ENCODE measurements around the gene MARS1. TPM values are rescaled to one million over a fixed set of nuclear protein-coding genes. Genes with fewer than 3 reads are reported as not detected.
"Not testable (repeated sequence)": the region's sequence is repeated elsewhere in the genome, so short reads cannot be mapped to it uniquely, and the experiment has no call there.

The MARS1 gene
- 81.3 TPM for total RNA-seq

DNA sequence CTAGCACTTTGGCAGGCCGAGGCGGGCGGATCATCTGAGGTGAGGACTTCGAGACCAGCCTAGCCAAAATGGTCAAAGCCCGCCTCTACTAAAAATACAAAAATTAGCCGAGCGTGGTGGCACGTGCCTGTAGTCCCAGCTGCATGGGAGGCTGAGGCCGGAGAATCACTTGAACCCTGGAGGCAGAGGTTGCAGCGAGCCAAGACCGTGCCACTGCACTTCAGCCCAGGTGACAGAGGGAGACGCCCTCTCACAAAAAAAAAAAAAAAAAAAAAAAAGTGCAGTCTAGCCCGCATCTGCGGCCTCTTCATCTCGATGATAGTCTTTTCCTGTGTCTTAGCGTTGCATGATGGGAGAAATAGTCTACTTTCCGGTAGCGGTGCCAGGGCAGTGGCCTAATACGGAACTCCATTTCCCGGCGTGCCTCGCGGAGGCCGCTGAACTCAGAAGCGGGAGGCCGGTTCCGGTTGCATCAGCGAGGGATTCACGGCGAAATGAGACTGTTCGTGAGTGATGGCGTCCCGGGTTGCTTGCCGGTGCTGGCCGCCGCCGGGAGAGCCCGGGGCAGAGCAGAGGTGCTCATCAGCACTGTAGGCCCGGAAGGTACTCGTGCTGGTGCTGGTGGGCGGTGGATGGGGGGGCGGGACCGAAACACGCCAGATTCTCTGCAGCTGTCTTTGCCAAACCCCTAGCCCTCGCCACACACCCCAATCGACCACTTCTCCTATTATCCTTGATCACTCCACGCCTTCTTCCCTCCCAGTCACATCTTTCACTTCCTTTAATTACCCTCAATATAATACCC, at the start of gene MARS1:
MARS1 (plus strand) TSS at position 472 of the 805 bp plus-strand sequence; CDS start at position 495, 23 bp downstream.
- DNase-seq (ENCODE audit: low read depth in 2 of 3, low spot score in 2 of 3) = peak; percentile 82 to 97 (median 96)

DNA sequence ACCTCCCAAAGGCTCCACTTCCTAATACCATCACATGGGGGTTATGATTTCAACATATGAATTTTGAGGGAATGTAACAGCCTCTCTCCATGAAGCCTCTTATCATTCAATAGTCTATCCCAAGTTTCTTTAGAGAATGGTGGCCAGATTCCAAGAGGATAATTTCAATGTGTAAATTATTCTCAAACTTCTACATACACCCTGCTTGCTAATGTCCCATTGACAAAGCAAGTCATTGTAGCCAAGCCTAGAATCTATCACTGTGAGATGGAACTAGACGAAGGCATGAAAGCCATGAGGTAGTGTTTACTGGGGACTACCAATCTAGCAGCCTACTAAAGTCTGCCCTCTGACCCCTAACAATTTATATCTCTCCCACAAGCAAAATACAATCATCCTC, 49.5 kb upstream of the MARS1 start:
- DNase-seq (ENCODE audit: low read depth in 2 of 3, low spot score in 2 of 3) = no peak

DNA sequence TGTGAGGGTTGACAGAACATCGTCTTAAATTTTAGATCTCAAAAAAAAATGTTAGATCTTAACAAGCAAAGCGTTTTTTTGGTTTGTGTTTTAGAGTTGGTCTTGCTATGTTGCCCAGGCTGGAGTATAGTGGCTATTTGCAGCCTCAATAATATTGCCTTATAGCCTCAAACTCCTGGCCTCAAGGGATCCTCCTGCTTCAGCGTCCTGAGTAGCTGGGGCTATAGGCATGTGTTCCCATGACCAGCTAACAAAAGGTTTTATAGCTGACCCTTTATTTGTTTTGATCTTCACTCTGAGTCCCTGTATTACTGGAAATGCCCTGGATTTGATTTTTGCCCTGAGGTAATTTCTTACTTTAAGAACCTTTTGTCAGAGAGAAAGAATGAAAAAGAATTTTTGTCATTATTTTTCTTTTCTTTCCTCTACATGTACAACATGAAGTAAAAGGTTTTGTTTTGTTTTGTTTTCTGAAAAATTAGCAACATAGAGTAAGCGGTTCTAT, 48.1 kb upstream of the MARS1 start:
- no peak for DNase-seq (ENCODE audit: low read depth in 2 of 3, low spot score in 2 of 3)

DNA sequence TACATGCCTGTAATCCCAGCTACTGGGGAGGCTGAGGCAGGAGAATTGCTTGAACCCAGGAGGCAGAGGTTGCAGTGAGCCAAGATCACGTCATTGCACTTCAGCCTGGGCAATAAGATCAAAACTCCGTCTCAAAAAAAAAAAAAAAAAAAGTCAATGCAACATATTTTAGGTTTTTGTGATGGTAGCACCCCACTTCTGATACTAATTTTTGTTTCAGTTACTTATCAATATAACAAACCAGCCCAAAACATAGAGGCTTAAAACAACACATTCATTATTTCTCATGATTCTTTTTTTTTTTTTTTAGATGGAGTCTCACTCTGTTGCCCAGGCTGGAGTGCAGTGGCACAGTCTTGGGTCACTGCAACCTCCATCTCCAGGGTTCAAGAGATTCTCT, 46.5 kb upstream of the MARS1 start:
- DNase-seq (ENCODE audit: low read depth in 2 of 3, low spot score in 2 of 3) = not testable (repeated sequence)

DNA sequence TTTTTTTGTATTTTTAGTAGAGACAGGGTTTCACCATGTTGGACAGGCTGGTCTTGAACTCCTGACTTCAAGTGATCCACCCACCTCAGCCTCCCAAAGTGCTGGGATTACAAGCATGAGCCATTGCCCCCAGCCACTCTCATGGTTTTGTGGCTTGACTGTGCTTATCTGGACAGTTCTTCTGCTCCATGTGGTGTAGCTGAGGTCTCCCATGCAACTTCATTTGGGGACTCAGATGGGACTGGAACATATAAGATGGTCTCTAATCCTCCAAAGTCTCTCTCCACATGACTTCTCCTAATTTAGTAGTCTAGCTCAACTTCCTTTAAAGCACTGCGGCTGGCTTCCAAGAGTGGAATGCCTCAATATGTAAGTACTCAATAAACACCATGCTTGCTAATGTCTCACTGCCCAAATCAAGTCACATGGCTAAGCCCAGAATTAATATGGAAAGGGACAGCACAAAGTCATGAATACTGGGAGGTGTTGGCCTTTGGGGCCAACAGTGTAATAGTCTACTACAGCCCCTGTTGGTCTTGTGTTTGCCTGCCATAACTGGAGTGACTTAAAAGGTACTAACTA, 45.9 kb upstream of the MARS1 start:
- DNase-seq (ENCODE audit: low read depth in 2 of 3, low spot score in 2 of 3) = no peak

DNA sequence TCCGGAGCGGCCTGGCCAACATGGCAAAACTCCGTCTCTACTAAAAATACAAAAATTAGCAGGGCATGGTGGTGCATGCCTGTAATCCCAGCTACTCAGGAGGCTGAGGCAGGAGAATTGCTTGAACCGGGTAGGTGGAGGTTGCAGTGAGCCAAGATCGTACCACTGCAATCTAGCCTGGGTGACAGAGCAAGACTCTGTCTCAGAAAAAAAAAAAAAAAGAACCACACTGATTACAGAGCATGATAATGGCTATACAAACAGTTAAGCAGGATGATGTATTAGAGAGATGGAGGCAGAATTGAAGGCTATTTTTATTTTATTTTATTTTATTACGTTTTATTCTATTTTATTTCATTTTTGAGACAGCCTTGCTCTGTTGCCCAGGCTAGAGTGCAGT, 43.5 kb upstream of the MARS1 start:
- DNase-seq (ENCODE audit: low read depth in 2 of 3, low spot score in 2 of 3) = not testable (repeated sequence)

DNA sequence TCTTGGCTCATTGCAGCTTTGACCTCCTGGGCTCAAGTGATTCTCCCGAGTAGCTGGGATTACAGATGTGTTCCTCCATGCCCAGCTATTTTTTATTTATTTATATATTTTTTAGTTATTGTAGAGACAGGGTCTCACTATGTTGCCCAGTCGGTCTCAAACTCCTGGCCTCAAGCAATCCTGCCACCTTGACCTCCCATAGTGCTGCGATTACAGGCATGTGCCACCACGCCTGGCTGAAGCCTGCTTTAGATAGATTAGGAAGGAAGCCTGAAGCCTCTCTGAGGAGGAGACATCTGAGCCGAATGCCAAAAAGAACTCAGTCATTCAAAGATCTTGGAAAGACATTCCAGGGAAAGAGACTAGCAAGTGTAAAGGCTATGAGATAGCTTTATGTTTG, 43.1 kb upstream of the MARS1 start:
- DNase-seq (ENCODE audit: low read depth in 2 of 3, low spot score in 2 of 3) = no peak

DNA sequence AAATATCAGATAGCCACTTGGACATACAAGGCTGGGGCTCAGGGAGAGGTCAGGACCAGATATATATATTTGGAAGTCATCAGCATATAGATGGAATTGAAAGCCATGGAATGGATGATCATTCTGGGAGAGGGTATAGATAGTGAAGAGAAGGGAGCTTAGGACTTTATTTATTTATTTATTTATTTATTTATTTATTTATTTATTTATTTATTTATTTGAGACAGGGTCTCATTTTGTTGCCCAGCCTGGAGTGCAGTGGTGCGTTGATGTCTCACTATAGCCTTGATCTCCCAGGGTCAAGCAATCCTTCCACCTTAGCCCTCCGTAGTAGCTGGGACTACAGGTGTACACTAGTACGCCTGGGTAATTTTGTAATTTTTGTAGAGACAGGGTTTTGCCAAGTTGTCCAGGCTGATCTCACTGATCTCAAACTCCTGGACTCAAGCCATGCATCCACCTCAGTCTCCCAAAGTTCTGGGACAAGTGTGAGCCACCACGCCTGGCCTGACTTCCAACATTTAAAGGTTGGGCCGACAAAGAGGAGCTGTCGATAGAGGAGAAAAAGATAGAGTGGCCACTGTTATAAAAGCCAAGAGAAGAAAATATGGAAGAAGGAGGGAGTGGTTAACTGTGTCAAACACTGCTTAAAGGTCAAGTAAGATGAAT, 41.4 kb upstream of the MARS1 start:
- no peak for DNase-seq (ENCODE audit: low read depth in 2 of 3, low spot score in 2 of 3)

DNA sequence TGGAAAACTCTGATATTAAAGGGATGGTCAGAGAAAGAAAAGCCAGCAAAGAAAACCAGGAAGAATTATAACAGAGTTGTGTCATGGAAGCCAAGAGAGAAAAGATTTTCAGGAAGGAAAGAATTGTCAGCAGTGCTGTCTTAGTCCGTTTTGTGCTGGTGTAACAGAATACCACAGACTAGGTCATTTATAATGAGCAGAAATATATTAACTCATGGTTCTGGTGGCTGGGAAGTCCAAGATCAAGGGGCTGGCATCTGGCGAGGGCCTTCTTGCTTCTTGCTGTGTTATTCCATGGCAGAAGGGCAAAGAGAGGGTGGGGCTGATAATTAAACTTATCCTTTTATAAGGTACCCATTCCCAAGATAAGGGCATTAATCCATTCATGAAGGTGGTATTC, 39.2 kb upstream of the MARS1 start:
- no peak for DNase-seq (ENCODE audit: low read depth in 2 of 3, low spot score in 2 of 3)

DNA sequence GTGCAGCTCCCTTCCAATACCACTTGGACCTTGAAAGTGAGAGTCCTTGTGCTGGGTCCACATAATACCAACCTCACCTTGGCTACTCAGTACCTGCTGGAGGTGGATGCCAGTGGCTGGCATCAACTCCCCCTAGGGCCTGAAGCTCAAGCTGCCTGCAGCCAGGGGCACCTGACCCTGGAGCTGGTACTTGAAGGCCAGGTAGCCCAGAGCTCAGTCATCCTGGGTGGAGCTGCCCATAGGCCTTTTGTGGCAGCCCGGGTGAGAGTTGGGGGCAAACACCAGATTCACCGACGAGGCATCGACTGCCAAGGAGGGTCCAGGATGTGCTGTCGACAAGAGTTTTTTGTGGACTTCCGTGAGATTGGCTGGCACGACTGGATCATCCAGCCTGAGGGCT, 38.5 kb upstream of the MARS1 start:
- DNase-seq (ENCODE audit: low read depth in 2 of 3, low spot score in 2 of 3) = no peak

DNA sequence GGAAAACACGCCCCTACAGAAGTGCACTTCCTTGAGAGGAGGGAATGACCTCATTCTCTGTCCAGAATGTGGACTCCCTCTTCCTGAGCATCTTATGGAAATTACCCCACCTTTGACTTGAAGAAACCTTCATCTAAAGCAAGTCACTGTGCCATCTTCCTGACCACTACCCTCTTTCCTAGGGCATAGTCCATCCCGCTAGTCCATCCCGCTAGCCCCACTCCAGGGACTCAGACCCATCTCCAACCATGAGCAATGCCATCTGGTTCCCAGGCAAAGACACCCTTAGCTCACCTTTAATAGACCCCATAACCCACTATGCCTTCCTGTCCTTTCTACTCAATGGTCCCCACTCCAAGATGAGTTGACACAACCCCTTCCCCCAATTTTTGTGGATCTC, 37.8 kb upstream of the MARS1 start:
- no peak for DNase-seq (ENCODE audit: low read depth in 2 of 3, low spot score in 2 of 3)

DNA sequence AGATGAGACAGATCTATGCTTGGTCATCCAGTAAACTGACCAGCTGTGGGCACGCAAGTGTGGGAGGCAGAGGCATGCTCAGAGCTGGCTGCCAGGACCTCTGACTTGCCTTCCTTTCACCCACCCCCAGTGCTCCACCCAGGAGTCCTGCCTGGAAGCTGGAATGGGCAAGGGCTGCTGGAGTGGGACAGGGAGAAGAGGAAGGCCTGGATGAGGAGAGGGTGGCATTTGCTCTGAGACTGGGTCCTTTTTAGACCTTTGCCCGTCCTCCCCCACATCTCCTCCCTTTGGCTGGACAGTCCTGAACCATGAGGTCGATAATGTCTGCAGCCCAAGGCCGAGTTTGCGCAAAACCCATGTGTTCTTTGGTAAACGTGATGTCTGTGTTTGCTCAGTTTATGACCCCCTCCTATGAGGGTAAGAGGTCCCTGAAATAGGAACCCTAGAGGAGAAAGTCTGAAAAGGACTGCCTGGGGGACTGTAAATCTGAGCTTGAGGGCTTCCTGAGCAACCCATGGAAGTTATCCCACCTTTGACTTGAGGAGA, 36.6 kb upstream of the MARS1 start:
- no peak for DNase-seq (ENCODE audit: low read depth in 2 of 3, low spot score in 2 of 3)

DNA sequence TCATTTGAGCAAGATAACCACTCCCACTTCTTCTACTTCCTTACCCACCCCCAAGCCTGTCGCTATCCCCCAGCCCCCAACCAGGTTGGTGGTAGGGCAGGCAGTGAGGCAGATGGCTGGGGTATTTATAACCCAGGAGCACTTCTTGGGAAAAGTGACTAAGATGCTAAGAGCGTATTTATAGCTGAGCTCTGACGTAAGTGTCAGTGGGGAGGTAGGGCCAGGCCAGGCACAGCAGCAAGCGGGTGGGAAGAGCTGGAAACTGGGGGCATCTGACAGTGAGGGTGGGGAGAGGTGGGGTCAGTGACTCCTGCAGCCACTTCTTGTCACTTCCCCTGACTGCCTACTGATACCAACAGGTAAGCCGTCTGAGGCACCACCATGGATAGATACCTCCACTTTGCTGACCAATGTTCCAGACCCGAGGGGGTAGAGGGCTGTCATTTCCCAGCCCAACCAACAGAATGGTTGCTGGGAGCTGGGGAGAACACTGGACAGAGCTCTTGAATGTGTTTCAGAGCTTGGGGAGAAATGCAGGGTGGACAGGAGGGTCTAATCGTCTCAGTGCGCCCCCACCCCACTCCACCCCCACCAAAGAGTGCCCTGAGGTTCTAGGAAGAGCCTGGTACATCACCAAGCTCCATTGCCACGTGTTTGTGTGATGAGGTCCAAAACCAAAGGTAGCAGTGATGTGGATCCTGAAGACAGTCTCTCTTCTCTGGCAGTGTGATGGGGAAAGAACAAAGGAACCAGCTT, 35.5 kb upstream of the MARS1 start:
- DNase-seq (ENCODE audit: low read depth in 2 of 3, low spot score in 2 of 3) = no peak

DNA sequence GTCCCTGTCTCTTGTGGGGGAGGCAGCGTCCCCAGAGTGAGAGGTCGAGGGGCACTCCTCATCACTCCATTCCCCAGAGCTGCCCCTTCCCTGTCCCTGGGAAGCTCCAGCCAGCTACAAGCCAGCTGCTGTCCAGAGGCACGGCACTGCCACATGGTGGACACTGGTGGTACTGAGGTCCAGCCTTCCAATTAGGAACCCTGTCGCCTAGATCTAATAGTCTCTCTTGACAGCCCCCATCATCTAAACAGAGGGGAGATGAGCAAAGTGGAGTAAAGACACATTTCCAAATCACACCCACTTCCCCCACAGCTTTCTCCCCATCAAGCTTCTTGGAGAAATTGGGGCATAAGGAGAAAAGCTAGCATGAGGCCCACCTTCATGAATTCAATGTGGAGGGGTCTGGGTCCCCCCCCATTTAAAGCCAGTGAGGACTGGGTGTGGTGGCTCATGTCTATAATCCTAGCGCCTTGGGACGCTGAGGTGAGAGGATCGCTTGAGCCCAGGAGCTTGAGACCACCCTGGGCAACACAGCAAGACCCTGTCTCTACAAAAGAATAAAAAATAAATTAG, 34.8 kb upstream of the MARS1 start:
- DNase-seq (ENCODE audit: low read depth in 2 of 3, low spot score in 2 of 3) = peak in 1 of 3 donors; percentile 70

DNA sequence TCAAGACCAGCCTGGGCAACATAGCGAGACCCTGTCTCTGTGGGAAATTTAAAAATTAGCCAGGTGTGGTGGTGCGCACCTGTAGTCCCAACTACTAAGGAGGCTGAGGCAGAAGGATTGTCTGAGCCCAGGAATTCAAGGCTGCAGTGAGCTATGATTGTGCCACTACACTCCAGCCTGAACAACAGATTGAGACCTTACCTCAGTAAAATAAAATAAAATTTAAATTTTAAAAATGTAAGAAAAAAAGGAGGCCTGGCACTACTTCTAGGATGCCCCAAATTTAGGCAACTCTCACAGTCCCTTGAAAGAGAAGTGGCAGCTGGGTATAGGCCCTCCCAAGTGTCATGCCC, 33.7 kb upstream of the MARS1 start:
- no peak for DNase-seq (ENCODE audit: low read depth in 2 of 3, low spot score in 2 of 3)

DNA sequence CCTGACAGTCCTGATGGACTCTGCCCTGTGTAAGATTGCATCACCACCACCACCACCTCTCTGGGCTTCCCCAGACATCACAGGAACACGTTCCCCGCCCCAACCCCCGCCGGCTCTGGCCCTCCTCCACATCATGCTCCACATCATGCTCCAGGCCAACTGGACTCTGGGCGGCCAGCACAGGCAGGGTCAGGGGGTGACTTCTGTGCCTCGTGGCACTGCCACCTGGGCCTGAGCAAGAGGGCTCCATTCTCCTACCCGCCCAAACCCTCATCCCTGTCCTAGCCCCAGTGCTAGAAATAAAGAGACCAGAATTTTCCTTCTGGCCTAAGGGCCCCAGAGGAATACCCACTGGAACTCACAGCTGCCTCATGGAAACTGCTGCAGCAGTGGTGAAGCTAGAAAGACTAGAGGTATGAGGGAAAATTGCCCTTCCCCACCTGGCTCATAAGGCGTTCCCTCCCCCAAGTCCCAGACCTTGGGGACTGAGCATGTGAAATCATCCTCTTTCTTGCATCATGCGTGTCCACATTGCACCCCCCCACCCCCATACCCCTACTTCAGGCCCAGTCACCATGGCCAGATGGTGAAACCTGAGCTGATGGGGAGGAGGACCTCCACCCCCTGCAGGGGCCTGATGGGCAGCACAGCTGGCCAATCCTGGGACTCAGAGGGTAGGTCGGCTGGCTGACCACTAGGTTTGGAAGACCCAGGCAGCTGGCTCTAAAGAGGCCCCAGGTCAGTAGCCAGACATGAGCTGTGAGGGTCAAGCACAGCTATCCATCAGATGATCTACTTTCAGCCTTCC, 33.1 kb upstream of the MARS1 start, which contains the start of gene INHBE:
INHBE (plus strand) TSS at position 742 of the 808 bp plus-strand sequence. CDS start 230 bp downstream, outside the sequence.
- no peak for DNase-seq (ENCODE audit: low read depth in 2 of 3, low spot score in 2 of 3)

DNA sequence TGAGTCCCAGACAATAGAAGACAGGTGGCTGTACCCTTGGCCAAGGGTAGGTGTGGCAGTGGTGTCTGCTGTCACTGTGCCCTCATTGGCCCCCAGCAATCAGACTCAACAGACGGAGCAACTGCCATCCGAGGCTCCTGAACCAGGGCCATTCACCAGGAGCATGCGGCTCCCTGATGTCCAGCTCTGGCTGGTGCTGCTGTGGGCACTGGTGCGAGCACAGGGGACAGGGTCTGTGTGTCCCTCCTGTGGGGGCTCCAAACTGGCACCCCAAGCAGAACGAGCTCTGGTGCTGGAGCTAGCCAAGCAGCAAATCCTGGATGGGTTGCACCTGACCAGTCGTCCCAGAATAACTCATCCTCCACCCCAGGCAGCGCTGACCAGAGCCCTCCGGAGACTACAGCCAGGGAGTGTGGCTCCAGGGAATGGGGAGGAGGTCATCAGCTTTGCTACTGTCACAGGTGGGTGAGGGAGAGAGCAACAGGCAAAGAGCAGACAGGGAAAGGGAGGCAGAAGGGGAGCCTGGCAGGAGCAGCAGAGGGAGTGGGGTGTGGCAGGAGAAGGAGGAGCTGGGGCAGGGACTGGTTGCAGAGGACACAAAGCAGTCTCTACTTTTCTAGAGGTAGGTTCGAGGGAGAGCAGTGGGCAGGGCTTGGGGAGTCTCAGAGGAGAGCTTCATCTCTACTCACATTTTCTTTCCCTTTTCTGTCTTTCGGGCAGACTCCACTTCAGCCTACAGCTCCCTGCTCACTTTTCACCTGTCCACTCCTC, 32.3 kb upstream of the MARS1 start:
- DNase-seq (ENCODE audit: low read depth in 2 of 3, low spot score in 2 of 3) = no peak

DNA sequence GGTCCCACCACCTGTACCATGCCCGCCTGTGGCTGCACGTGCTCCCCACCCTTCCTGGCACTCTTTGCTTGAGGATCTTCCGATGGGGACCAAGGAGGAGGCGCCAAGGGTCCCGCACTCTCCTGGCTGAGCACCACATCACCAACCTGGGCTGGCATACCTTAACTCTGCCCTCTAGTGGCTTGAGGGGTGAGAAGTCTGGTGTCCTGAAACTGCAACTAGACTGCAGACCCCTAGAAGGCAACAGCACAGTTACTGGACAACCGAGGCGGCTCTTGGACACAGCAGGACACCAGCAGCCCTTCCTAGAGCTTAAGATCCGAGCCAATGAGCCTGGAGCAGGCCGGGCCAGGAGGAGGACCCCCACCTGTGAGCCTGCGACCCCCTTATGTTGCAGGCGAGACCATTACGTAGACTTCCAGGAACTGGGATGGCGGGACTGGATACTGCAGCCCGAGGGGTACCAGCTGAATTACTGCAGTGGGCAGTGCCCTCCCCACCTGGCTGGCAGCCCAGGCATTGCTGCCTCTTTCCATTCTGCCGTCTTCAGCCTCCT, 31.6 kb upstream of the MARS1 start:
- DNase-seq (ENCODE audit: low read depth in 2 of 3, low spot score in 2 of 3) = peak in 1 of 3 donors; percentile 84
